ENCODE data around the gene CFAP46.

GRCh38 chr10:132981173-132981555 is 38.8 kb upstream of the CFAP46 start:
- TF ChIP-seq EZH2 (IDR thresholded peaks at IDR 0.05; ENCODE audit: borderline replicate concordance, low read depth, low read length, severe bottlenecking): no peak
- no peak for TF ChIP-seq CTCF (IDR thresholded peaks at IDR 0.05; ENCODE audit: borderline replicate concordance, extremely low read depth, low read length, poor library complexity, severe bottlenecking)
